HG03521 (cell line): ENCODE results near the gene ZER1.

ENCODE experiments used
- ATAC-seq: cut with Tn5 transposase; IDR thresholded peaks from one replicate; pipeline ENCODE4 v1.9.1; 2021; ENCODE audit warnings: mild to moderate bottlenecking, moderate library complexity; ENCODE audit not compliant: unreplicated experiment

The ZER1 gene

GRCh38 chr9:128743421-128743820, 28.3 kb downstream of the ZER1 start:
- no peak for ATAC-seq

- ATAC-seq = no peak
These were observed 29.3 kb downstream of the ZER1 start for GRCh38 chr9:128742401-128742800.

DNA sequence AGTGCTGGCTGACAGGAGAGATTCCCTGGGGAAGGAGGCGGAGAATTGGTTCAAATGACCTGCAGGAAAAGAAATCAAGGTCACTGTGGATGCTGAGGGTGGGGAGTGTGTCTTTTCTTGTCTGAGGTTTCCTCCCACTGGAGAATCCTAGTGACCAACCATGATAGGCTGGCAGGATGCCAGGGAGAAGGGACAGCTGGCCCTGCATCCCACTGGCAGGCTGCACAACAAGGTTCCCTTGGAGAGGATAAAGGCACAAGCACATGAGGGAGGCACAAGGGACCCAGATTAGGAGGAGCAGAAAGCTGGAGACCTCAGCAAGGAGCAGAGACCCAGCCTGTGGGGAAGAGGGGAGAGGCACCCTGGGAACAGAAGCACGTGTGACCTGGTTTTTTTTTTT, 36.4 kb downstream of the ZER1 start:
- ATAC-seq = no peak

DNA sequence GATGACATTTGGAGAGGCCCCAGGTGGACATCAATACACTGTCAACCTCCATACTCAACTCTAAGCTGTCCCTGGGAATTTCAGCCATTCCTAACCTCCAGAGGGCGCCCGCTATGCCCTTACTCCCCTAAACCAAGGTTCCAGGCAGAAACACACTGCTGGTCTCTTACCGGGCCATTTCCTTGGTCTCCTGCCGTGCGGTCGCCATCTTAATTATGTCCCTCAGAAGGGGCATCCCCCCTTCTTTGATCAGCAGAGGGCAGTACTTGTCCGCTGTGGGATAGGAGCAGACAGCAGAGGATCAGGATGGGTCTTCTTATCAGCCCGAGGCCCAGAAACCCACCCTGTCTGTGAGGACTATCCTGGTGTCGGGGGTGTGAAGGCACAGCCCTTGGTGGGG, 38.5 kb downstream of the ZER1 start:
- no peak for ATAC-seq

- ATAC-seq = no peak
These were observed 39.2 kb downstream of the ZER1 start for GRCh38 chr9:128732576-128732975.

GRCh38 chr9:128731691-128732090, 40.0 kb downstream of the ZER1 start:
- ATAC-seq = no peak

GRCh38 chr9:128731093-128731492, 40.6 kb downstream of the ZER1 start:
- no peak for ATAC-seq

DNA sequence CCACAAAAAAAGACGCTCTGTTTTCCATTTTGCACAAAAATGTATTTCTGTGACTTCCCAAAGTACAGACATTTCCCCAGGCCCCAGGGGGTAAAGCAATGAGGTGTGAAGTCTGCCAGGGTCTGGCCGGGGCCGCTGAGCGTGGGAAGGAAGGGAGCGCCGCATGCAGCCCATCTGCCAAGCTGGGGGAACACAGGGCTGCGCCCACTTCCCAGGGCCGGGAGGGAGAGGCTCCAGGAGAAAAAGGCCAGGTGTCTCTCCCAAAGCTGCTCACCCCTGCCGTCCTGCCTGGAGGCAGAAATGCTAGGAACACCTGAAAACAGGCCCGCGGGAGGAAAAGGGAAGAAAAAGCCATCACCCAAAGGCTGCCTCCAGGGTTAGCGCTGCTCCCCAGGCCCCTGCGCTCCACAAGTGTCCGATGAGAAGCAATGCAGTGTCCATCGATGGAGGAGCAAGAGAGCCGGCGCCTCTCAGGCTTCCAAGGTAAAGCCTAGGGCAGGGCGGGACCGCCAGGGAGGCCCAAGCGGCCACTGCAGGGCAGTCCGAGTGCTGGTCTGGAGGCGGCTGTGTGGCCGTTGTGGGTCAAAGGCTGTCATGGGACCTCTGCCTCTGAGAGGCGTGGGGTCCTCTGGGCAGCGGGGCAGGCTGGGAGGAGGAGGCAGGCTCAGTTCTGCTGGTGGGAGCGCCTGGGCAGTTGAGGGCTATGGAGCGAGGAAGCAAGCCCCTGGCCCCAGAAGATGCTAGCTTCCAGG, 41.8 kb downstream of the ZER1 start:
- ATAC-seq = no peak

- ATAC-seq = no peak
These were observed 42.4 kb downstream of the ZER1 start for GRCh38 chr9:128729302-128729701.

GRCh38 chr9:128728298-128728697, 43.4 kb downstream of the ZER1 start:
- ATAC-seq = no peak

DNA sequence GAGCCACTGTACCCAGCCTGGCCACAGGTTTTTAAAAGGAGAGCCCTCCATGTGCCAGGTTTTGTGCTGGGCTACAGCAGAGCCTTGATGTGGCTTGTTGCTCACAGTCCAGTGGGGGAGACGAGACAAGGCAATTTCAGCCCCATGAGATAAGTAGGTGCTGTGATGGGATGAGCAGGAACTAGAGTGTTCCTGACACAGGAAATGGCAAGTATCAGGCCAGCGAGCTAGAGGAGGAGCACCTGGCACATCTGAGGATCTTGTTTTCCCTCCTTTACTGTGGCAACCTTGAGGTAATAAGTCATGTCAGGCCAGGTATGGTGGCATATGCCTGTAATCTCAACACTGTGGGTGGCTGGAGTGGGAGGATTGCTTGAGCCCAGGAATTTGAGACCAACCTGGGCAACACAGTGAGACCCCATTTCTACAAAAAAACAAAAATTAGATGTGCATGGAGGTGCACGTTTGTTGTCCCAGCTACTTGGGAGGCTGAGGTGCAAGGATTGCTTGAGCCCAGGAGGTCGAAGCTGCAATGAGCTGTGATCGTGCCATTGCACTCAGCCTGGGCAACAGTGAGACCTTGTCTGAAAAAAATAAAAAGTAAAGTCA, 44.0 kb downstream of the ZER1 start:
- ATAC-seq = no peak

GRCh38 chr9:128724744-128725211, 46.9 kb downstream of the ZER1 start:
- no peak for ATAC-seq

- peak; percentile 94 for ATAC-seq
These were observed 47.6 kb downstream of the ZER1 start, which contains the start of gene ZDHHC12 for GRCh38 chr9:128723866-128724743. Gene ZDHHC12 (minus strand): TSS chr9:128724127. CDS start chr9:128724093, 34 bp downstream.

GRCh38 chr9:128723352-128723865, 48.3 kb downstream of the ZER1 start:
- no peak for ATAC-seq

- ATAC-seq = no peak
These were observed 49.1 kb downstream of the ZER1 start for GRCh38 chr9:128722380-128723351.

- no peak for ATAC-seq
These were observed 50.2 kb downstream of the ZER1 start for GRCh38 chr9:128721487-128722010.

DNA sequence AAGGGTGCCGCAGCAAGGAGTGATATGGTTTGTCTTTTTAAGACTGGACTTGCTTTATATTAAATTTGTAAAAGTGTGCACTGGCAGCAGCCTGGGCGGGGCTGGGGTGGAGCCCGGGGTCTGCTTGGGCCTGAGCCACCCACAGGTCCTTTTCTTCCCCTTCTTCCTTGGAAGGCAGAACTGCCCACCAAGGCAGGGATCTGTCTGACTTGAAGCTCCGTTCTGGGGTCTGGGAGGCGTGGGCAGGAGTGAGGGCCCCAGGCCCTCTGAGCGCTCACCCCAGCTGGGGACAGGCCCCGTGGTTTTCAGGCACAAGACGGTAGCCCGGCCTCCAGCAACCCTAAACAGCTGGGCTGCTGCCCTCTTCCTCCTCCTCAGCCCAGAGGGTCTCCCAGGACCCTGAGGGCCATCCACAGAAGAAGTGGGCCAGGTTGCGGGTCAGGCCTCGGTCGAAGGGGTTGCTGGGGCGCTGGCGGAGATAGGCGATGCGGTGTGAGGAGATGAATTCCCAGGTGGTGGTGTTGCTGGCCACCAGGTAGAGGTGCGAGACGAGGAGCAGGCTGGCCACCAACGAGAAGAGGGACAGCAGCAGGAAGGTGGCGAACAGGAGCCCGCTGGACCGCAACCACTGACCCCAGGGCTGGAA, 50.8 kb downstream of the ZER1 start:
- ATAC-seq = no peak

GRCh38 chr9:128719919-128720605, 51.7 kb downstream of the ZER1 start:
- no peak for ATAC-seq

- no peak for ATAC-seq
These were observed 53.3 kb downstream of the ZER1 start for GRCh38 chr9:128718475-128718874.
